Left lobe of liver (tissue), 2 donors: ENCODE results near the gene IL5RA. TPM values are rescaled to one million over a fixed set of nuclear protein-coding genes. Genes with fewer than 3 reads are reported as not detected.

Source experiments
- ATAC-seq: fragments of 200-7000 bp; cut with Tn5 transposase; one replicate; pipeline ENCODE4 v1.9.1; 2020; ENCODE audit warnings: mild to moderate bottlenecking, moderate library complexity
- DNase-seq: peaks from one replicate; pipeline ENCODE4 v3.0.0-alpha.2; 2020; ENCODE audit warnings: low spot score
- total RNA-seq: library from RNA; stranded (reverse); gene quantifications from one replicate; pipeline ENCODE4 v1.2.1, GENCODE V29; 2021
- donor health status: DM: no; HTN: no; CAD: no; lungs with moderate emphysema.
- donor health status: DM: no; HTN: yes; CAD: no.

Gene IL5RA
- total RNA-seq, 1 donor from 2014 or later, result not detected

DNA sequence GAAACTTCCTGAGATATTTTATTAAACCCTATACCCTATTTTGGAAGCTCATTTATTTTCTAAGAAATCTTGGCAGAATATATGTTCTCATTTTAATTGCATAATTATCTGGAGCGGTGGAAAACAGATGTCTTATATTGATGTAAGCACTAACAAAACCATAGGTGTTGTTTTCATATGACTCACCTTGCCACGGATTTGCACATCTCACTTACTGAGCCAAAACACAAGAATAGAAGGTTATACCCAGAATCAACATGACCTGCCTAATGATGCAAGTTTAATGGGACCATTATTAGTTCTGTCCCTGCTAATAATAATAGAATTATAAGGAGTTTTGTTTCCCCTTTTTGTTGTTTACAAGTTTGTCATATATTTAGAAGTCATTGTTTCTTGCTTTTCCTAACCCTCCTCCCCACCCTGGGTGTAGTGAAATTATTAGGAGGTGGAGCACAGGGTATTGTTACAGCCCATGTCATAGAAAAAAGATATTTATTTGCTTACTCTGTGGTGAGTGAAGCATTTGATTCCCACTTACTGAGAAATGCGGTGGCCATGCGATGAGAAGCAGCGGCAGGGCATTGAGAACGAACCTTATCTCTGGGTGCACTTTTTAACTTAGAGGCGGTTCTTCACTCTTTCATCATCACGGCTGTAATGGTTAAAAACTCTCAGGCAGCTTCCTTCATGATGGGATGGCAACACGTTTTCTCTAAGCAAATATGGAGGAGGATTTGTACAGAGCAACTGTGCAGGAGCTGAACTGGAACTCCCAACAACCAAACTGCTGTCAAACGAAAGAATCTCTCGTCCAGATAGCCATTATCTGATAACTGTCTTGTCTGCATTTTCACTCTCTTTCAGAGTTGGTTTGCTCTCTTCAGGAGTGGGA is 521 bp downstream of the IL5RA start:
- ATAC-seq (no peak), DNase-seq (no peak)

DNA sequence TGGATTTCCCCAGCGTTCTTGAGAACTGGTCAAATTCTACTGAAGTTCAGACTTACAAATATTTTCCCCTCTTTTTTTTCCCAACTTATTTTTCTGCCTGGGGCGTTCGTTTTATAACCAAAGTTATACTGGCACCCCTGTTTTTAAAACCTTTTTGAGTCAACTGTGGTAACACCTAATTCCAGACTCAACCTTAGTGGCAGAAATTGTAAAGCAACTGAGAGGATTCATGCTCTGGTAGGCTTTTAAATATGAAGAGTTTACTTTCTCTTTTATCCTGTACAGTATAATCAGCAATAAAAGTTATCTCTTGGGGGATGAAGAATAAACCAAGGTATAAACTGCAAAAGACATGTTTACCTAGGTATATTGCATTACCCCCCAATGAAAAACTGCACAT is 2.3 kb downstream of the IL5RA start:
- ATAC-seq (no peak), DNase-seq (no peak)

DNA sequence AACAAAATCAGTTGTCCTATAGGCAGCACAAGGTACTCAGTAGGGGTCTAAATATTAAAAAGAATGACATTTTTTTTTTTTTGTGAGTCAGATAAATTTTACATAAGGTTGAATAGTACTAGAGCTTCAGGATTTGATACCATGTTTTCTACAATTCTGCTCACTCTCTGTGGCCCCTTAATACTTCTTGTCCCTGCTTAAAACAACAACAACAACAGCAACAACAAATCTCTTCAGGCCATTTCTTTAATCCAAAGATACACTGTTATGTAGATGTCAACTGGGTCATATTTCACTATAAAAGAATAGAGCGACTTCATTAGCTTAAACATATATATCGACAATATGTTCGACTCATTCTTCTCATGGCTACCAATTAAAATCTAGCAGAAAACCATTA is 3.0 kb downstream of the IL5RA start:
- ATAC-seq (no peak), DNase-seq (no peak)

DNA sequence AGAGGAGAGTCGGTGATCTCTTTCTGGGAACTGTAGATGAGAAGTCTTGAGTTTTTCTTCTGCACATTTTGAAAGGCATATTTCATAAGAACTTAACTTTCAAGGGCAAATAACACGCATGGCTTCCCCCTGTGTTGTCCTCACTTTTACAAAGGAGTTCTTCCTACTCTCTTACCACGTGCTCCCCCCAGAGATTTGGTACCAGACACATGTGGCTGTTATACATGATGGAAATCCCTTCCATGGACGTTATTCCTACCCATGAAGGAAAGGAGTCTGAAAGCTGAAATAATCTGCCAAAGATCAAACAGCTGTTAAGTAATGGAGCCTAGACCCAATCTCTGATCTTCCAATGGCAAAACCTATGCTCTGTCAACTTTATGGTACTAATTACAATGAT is 4.4 kb downstream of the IL5RA start:
- ATAC-seq (no peak), DNase-seq (no peak)

DNA sequence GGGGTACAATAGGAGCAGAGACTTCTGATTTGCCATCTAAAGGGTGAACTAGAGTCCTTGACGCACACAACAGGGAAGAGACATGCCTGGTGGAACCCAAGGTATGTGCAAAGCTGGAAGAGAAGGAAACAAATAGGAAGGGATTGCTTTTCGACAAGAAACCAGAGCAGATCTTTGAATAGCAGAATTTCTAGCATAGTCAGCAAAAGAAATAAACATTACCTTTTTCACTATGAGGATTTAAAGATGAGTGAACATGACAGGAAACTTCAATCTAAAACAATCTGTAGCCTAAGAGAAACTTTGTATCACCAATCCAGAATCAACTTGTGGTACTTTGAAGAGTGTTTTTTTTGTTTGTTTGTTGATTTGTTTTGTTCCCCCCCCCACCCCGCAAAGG is 4.9 kb downstream of the IL5RA start:
- no peak for DNase-seq

DNA sequence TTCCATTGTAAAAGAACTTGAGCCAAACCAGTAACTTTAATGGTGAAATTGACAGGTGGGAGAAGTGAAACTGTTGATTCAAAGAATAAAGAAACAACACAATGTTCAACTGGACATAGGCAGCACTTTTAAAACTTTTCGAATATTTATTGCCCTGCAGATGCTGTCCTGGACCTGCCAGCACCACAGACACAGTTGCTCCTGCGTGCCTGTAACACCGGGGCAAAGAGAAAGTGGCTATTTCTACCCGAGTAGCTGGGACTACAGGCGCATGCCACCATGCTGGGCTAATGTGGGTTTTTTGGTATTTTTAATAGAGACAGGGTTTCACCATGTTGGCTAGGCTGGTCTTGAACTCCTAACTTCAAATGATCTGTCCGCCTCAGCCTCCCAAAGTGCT is 7.4 kb downstream of the IL5RA start:
- no peak for DNase-seq
- no peak for ATAC-seq

More for the DNA sequence above, 4.9 kb downstream of the IL5RA start:
- ATAC-seq, result no peak

DNA sequence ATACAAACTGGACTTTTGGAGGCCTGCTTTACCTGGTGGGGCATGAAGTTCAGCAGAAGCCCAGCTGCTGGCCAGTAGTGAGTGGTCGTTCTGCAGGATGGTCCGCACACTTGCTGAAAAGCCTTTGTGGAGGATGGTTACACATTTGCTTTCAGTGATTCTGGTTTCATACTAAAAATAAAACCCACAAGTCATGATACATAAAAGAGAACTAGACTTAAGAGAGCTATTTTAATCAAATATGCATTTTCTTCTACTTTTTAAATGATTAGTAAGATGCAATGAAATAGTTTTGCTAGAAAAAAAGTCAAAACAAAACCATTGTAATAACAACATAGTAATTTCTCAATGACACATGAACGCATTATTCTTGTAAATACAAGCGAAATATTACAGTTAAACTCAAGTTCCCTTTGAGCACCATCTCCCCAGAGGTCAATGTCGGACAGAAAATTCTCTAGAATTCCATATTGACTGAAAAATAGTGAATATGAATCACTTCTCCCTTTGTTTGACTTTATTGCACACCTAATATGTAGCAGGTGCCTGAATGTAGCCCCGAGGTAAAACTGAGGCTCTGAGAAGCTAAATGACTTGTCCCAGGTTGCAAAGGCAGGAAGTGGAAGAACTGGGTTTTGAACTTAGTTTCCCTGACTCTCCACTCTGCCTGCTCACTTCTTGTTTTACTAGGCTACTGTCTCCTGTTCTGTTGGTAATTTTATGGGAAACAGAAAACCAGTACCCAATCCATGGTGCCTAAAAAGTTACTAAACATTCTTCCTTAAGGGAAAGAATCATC is 8.3 kb downstream of the IL5RA start:
- DNase-seq (no peak), ATAC-seq (no peak)

DNA sequence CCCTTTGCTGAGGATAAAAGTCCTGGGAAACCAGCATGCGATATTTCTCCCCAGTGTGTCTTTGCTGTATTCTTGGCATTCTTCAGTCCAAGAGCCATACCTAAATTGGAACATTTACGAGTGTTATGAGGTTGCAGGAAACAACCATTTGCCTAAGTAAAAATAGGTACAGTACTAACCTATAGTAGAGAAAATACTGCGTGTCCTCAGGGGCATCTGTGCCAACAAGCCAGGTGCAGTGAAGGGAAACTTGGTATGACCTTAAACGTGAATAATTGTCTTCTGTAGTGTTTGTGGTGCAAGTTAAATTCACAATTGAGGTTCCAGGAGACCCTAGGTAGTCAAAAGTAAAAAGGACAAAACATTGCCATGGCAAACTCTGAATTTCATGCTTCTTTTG is 12.2 kb downstream of the IL5RA start:
- ATAC-seq (no peak), DNase-seq (no peak)

DNA sequence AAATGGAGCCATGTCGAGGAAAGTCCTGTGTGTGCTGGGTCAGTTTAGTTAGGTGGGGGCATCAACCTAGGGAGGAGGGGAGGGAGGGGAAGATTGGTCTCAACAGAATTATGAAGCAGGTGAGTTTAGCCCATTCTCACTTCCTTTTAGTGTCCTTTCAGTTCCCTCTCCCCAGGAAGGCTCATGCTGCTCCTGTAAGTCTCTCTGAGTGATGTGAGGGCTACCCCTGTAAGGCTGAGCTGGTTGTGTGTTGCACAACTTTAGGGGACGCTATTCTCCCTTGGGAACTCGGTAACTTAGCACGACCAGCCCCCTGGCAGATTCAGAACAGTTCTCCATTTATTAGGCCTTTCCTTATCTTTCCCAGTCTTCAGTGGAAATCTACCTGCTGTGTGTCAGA is 21.2 kb downstream of the IL5RA start:
- ATAC-seq (no peak), DNase-seq (no peak)

DNA sequence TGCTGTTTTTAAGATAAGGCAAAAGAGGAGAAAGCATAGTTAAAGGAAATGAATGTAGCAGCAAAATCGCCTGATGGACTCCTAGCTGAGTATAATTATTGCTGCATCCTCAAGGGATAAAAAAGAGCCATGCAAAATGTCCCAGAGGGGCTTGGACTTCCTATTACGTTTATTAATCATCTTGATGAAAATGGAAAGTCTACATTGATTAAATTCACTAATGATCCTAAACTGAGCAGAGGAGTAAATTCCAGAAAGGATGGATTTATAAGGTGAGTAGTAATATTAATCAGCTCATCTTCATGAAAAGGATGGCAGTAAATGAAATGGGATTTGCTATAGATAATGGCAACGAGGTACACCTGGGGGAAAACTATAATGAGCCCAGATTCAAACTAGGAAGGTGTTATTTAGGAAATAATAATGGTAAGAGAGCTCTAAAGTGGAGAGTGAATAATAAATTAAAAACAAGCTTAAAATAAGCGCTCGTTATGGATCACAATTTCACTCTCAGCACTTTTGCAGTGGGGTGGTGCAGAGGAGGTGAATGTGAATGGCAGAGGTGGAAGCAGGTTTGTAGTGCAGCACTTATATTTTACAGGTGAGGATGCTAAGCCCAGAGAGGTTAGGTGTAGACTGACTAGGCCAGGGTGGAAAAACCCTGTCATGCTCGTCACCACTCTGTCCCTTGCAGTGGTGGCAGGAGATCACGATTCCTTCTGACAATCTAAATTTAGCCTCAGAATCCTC is 22.3 kb downstream of the IL5RA start:
- DNase-seq, result no peak
- ATAC-seq, result no peak

DNA sequence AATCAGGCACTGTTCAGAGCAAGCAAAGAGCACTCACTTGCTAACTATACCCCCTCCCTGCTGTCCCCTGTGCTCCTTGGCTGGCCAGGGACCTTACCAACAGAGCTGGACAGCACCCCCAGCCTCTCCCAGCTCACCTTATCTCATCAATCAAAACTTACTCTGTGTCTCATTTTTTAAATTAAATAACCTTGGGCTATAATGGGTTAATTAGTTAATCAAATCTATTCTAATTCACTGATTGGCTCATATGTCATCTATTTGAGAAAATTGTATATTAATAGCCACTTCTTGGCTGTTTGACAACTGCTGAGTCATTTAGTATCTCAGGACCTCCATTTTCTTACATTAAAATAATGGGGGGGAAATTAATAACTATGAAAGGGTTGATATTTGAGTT is 22.9 kb downstream of the IL5RA start:
- no peak for ATAC-seq
- no peak for DNase-seq

DNA sequence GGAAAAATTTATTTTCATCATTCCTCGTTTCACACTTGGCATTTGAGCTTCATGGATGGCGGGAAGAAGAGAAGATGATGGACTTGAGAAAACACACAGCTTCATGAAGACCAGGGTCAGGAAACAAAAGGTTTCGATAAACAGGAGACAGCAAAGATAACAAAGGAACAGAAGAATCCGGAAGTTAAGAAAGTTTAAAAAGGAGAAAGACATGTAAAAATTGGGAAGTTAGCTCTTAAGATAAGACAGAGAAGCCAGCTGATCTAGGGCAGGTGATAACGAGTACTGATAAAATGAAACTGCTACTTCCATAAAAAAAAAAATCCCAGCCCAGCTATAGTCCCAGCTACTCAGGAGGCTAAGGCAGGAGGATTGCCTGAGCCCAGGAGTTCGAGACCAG is 23.9 kb downstream of the IL5RA start:
- ATAC-seq, result no peak
- DNase-seq, result no peak

DNA sequence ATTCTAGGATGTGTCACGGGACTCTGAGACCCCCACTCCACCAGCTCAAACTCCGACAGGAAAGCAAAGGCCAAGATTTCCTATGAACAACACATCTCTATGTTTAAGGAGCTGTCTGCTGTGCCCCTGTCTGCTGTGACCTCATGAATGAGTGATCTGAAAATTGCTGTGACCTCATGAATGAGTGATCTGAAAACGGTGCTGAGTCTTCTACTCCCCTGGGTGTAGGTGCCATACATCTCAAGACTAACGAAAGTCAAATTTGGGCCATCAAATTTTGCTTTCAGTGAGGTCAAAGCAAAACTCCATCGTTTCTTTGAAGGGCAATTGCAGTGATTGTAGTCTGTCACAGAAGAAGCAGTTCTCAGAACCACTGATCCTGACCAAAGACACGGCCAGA is 24.4 kb downstream of the IL5RA start:
- ATAC-seq (no peak), DNase-seq (no peak)

DNA sequence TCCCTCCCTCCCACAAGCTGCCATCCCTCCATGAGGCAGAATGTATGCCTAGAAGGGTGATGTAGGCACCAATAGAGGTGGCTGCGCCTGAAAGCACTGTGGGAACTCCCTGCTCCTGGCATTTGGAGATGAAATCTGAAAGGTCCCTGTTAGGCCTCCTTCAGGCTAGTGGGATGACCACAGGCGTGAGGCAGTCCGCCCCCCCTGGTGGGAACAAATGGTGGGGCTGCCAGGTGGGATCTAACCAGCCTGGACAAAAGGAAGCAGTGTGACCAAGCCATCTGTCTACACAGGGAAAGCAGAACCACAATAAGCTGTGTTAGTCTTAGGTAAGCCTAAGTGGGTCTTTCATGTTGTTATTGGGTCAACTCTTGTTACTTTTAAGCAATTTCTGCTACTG is 25.3 kb downstream of the IL5RA start:
- DNase-seq (no peak), ATAC-seq (no peak)

DNA sequence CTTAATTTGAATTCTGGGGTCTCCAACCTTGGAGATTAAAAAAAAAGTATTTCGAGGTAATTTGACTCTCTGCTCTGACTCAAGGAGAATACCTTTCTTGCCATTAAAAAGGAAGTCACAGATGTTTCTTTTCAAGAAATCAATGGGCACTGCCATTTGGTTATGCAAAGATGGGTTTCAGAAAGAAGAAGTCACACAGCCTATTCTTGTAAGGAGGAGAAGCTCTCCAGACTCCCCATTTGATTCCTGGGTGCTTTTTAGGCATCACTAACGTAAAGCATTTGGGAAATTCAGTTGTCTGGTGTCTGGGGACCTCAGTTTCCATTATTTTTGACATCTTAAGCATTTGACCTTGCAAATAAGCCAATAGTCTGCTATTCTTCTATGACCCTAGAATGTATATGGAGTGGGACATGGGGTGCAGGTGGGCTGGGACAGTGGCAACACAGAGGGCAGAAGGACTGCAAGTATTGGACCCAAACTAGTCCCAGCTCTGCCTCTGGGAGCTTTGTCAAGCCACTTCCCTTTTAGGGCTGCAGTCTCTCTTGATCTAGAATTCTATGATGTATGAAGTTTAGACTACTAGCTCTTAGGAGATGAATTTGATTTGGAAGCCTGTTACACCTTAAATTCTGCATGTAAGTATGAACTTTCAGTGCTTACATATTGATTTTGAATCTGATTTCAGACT is 27.8 kb downstream of the IL5RA start:
- no peak for ATAC-seq
- DNase-seq, result no peak

DNA sequence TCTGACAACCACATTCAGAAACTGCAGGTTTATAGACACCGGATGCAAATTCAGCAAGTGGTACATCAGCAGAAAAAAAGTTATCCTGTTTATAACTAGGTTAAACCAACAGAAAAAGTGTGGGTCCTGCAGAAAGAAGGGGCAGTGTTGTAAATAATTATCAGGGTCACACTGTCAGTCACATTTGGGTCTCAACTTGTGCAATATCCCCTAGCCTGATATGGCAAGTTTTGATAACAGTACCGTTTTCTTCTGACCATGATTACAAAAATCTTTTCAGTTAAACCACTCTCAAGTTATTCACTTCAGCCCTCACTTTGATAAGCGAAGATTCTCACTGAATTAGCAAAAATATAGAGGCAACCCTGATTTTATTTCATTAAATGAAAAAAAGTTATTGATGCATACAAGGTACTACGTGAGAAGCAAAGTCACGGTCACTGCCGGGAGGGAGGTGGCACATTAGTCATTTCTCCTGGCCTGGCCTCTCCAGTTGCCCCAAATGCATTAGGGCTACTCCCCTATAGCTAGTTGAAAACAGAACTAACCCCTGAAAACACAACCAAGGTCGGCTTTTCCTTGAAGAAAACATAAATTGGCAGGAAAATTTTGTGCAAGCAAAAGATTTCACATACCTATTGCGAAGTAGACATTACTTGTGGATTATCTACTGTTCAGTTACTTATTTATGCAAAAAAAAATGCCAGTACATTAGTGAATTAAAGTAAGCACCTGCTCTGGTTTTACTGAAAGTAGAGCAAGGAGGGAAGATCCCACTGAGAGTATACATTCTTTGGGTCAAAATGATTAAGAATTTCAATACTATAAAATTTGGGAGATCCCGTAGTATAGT is 28.6 kb downstream of the IL5RA start:
- DNase-seq (no peak), ATAC-seq (no peak)

DNA sequence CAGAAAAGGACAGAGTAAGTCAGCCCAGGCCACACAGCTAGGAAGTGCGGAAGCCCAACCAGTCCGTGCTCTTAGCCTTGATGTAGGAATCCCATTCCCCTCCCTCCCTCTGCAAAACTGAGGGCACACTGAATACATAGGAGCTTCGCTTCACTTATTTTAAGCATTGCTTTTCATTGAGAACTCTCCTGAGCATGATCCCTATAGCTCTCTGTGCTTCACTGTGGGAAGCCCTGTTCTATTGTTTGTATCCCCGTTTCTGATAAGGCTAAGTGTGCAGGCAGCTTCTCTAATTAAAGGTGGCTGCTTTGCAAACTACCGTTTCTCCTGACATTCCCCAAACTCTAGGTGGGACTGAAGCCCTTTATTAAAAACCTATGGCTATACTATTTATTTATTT is 29.9 kb downstream of the IL5RA start:
- DNase-seq (no peak), ATAC-seq (no peak)

DNA sequence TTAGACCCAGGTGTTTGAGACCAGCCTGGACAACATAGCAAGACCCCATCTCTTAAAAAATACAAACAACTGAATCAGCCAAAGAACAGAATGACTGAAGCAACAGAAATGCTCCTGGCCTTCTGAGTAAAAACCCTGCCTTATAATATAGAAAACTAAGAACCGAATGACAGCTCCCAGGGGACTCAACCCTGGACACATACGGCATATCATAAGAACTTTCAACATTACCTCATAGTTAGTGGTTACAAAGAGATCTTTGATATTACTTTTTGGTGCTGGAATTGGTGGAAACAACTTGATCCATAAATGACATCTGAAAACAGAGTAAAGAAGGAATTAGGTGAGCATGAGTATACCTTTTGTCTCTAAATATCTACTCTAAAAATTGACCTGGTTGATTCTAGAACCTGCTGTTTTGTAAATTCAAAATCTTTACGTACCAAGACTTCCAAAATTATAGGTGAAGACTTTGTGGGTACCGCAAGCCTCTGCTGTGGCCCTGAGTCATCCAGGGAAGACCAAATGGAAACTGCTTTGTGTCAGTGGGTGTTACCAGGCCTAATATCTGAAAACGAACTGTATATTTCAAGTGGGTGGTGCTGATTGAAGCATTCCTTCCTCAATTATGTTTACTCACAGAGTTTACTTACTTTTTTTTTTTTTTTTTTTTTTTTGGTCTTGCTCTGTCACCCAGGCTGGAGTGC is 35.5 kb downstream of the IL5RA start:
- DNase-seq, result no peak
- no peak for ATAC-seq

DNA sequence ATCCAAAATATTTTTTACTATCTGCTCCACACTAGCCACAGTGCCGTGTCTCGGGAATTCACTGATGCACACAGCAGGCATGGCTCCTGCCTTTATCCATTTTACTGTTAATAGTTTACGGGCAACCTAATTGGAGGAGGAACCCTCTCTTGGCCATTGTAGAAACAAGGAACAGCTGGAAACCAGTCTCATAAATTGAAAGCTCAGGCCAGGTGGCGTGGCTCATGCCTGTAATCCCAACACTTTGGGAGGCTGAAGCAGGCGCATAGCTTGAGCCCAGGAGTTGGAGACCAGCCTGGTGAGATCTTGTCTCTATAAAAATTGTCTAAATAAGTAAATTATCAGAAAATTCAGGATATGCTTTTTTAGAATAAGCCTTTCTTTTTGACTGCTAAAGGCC is 39.0 kb downstream of the IL5RA start:
- DNase-seq (no peak), ATAC-seq (no peak)
